ENCODE results near the gene NEDD4L.

- TF ChIP-seq CTCF (IDR thresholded peaks at IDR 0.05; ENCODE audit: low read depth, low read length, missing input control) = no peak
- TF ChIP-seq ZBTB33 (IDR thresholded peaks at IDR 0.05) = no peak
- no peak for TF ChIP-seq YY1 (IDR thresholded peaks at IDR 0.05)
- TF ChIP-seq EGR1 (IDR thresholded peaks at IDR 0.05; ENCODE audit: low read depth in 2 of 2) = no peak
- no peak for TF ChIP-seq RXRA (IDR thresholded peaks at IDR 0.05)
- TF ChIP-seq REST (IDR thresholded peaks at IDR 0.05) = no peak
- TF ChIP-seq RAD21 (IDR thresholded peaks at IDR 0.05) = no peak
- no peak for TF ChIP-seq JUND (IDR thresholded peaks at IDR 0.05)
These were observed 329.5 kb downstream of the NEDD4L start for GRCh38 chr18:58373481-58373880.

Measured in liver (tissue), 3 donors.